GM19395 (cell line): Measurements from ENCODE around the gene TTBK2.
"Not testable (repeated sequence)": the region's sequence is repeated elsewhere in the genome, so short reads cannot be mapped to it uniquely, and the experiment has no call there.

Source experiments
- ATAC-seq: cut with Tn5 transposase; IDR thresholded peaks from one replicate; pipeline ENCODE4 v1.9.1; 2021; ENCODE audit warnings: mild to moderate bottlenecking, moderate library complexity; ENCODE audit not compliant: unreplicated experiment

TTBK2 gene

DNA sequence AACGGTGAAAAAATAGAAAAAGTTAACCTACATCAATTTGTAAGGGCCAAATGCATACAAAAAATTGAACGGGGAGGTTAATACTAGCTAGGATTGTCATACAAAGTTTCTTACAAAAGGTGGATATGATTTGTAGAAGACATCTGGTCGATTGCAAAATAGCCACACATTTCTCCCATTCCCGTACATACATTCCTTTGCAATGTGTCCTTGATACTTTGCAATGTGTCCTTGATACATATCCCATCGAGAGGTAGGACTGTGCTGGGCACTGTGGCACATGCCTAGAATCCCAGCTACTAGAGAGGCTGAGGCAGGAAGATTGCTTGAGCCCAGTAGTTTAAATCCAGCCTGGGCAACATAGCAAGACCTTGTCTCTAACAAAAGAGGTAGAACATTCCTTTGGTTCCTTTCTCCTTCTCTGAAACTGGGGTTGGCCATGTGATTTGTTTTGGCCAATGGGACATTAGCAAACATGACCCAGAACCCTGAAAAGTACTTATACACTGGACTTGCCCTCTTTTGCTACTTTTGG, 9.5 kb downstream of the TTBK2 start:
- ATAC-seq = no peak

DNA sequence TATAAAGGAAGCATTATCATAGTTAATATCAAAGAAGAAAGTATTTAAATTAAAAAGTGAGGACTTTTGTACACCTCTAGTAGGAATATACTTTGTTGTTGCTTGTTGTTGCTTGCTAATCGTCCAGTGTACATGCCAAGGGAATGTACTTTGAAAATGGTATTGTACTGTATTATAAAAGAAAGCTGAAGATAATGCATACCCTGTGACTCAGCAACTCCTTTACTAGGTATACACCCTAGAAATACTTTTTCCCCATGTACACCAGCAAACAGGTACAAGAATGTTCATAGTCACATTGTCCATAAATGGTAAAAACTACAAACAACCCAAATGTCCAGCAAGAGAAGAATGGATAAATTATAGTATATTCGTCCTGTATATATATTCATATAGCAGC, 12.0 kb downstream of the TTBK2 start:
- no peak for ATAC-seq

DNA sequence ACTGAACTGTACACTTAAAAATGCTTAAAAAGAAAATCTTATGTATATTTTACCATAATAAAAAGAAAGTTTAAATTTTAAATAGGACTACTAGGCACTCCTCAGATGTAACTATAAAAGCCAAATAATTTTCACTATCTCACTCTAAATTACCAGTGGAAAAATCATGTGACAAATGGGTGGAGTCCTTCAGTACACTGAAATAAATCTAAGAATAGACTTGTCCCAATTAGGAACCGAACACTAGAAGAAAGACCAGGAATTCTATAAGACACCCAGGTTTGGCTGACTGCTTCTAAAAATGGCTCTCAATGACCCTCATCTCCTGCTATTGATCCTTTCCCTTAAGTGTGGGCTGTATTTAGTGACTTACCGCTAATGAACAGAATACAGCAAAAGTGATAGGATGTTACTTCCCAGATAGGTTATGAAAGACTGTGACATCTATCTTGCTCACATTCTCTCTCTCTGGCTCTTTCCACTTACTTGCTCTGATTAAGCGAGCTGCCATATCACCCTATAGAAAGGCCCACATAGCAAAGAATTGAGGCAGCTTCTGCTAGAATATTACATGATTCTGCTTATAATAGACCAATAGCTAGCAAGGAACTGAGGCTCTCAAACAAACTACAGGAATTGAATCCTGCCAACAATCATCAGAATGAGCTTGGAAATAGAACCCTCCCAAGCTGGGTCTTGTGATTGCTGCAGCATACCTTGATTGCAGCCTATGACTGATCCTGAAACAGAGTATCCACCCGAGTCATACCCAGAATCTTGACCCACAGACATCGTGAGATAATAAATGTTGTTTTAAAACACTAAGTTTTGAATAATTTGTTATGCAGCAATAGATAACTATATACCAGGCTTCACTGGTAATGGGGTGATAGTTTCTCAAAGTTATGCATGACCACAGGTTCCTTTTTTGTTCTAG, 16.9 kb downstream of the TTBK2 start:
- ATAC-seq = no peak

DNA sequence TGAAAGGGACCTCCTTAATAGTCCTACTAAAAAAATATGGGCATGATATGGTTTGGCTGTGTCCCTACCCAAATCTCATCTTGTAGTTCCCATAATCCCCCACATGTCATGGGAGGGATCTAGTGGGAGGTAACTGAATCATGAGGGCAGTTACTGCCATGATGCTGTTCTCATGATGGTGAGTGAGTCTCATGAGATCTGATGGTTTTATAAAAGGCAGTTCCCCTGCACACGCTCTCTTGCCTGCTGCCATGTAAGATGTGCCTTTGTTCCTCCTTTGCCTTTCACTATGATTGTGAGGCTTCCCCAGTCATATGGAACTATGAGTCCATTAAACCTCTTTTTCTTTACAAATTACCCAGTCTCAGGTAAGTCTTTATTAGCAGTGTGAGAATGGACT, 26.7 kb downstream of the TTBK2 start:
- ATAC-seq = not testable (repeated sequence)

DNA sequence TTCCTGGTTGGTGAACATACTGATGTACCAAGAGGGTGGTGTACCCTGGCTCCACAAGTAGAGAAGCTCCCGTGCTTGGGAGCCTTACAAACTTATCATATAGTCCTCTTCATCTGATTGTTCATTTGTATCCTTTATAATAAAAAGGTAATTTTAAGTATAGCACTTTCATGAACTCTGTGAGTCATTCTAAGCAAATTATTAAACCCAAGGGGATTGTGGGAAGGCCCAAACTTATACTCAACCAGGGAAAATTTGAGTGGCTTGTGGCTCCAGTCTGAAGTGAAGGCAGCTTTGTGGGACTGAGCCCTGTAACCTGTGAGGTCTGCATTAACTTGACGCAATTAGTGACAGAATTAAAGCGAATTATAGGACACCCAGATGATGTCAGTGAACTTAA, 29.0 kb downstream of the TTBK2 start:
- ATAC-seq = no peak

DNA sequence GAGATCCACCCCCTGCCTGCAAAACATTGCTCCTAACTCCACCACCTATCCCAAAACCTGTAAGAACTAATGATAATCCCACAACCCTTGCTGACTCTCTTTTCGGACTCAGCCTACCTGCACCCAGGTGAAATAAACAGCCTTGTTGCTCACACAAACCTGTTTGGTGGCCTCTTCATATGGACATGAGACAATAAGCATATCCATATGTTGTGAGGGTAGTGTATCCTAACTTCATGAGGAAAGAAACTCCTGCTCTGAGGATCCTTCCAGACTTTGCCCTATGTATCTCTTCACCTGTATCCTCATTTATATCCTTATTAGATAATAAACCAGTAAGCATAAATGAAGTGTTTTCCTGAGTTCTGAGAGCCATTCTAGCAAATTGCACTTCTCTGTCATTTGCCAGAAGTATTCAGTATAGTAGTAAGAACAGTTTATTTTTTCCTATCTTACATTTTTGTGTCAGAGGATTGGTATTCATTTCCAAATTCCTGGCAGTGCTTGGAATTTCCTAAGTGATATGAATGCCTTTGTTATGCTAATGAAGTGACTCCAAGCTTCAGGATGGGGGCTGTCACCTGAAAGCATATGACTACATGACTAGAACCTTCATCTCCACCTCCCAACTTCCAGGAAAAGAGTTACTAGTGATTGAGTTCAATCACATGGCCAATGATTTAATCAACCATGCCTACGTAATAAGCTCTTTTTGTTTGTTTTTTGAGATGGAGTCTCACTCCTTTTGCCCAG, 30.2 kb downstream of the TTBK2 start:
- no peak for ATAC-seq

DNA sequence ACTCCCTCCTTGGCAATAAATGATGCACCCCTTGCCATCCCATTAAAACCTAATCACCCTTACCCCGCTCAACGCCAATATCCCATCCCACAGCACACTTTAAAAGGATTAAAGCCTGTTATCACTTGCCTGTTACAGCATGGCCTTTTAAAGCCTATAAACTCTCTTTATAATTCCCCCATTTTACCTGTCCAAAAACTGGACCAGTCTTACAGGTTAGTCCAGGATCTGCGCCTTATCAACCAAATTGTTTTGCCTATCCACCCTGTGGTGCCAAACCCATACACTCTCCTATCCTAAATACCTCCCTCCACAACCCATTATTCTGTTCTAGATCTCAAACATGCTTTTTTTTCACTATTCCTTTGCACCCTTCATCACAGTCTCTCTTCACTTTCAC, 33.2 kb downstream of the TTBK2 start:
- ATAC-seq = not testable (repeated sequence)

DNA sequence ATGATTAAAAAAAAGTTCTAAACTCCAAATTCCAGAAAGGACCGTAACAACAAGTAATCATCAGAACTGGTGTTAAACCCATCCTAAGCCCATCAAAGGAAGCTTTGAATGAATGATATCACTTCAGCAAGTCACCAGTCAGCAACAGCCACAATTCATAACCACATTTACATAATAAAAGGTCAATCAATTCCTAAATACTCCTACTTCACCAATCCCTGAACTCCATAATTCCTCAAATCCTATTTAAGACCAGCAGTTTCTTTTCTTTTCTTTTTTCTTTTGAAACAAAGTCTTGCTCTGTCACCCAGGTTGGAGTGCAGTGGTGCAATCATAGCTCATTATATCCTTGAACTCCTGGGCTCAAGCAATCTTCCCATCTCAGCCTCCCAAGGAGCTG, 40.5 kb downstream of the TTBK2 start:
- ATAC-seq = no peak

DNA sequence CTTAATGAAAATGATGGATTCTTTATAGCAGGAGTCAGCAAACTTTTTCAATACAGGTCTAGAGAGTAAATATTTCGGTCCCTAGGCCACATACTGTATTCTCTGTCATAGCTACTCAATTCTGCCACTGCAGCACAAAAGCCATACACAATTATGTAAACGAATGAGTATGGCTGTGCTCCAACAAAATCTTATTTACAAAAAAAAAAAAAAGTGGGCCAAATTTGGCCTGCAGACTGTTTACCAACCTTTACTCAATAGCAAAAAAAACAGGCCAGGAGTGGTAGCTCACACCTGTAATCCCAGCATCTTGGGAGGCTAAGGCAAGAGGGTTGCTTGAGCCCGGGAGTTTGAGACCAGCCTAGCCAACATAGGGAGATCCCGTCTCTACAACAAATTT, 41.1 kb downstream of the TTBK2 start:
- ATAC-seq = no peak

DNA sequence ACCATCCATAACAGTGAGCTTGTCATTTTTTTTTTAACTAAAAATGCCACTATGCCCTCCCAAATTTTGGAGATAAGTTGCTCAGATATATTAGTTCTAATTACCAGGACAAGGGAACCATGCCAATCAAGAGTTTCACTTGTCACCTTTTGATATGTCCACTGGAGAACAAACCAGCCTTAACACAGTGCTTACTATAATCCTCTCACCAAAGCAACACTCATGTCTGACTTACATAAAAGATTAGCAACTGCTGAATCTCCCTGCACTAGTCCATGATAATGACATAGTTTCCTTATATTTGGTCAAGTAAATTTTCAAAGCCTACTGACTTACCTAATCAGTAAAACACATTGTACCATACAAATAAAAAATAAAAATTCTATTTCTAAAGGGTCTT, 44.4 kb downstream of the TTBK2 start:
- no peak for ATAC-seq

DNA sequence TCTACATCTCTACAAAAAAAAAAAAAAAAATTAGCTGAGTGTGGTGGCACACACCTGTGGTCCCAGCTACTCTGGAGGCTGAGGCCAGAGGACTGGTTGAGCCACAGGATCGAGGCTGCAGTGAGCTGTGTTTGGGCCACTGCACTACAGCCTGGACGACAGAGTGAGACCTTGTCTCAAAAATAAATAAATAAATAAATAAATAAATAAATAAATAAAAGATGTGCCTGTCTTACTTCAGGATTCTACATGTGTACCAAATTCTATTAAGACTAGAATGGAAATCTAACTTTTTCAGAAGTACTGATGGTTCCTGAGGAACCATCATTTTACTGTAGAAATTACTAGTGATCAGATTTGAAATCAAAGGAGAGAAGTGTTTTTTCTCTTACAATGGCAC, 51.9 kb downstream of the TTBK2 start:
- no peak for ATAC-seq

DNA sequence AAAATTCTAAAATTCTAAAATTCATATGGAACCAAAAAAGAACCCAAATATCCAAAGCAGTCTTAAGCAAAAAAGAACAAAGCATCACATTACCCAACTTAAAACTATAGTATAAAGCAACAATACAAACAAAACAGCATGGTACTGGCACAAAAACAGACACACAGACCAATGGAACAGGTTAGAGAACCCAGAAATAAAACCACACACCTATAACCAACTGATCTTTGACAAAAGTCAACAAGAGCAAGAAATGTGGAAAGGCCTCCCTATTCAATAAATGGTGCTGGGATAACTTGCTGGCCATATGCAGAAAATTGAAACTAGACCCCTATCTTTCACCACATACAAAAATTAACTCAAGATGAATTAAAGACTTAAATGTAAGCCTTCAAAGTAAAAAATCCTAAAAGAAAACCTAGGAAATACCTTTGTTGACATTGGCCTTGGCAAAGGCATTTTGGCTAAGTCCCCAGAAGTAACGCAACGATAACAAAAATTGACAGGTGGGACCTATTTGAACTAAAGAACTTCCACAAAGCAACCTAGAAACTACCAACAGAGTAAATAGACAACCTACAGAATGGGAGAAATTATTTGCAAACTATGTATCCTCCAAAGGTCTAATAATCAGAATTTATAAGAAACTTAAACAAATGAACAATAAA, 56.9 kb downstream of the TTBK2 start:
- ATAC-seq = no peak

DNA sequence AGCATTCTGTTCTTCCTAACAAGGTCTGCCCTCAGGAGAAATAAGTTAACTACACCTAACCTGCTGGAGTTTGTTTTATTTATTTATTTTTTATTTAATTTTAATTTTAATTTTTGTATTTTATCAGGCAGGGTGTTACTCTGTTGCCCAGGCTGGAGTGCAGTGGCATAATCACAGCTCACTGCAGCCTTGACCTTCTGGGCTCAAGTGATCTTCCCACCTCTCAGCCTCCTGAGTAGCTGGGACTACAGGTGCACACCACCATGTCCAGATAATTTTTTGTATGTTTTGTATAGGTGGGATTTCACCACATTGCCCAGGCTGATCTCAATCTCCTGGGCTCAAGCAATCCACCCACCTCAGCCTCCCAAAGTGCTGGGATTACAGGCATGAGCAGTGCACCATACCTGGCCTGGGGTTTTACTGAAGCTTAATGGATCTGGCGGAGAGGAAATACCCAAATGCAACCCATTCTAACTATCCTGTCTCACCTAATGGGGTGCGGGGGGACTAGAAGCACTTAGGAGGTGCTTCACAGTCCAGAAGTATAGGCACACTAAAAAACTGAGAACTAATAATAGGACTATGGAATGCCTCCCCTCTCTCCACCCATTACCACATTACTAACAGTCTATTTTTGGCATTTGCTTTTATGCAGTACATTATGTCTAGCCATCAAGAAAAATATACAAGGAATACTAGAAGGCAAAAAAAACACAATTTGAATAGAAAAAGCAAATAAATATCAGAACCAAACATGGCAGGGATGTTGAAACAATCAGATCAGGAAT, 61.4 kb downstream of the TTBK2 start:
- ATAC-seq = no peak

DNA sequence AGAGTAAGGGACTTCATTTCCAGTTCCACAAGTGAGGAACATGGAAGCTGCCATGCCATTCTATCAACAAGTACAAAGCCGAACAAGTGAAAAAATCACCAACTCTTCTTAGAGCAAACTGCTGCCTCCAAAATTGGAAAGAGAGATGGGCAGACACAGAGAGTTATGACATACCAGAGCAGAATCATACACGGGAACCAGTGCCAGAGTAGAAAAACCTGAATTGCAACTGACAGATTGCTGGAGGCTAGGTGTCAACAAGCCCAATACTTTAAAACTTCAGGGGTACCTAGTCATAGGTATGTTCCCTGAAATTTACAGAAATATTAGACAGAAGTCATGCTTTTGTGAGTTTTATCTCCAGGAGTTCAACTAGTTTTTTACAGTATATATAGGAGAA, 62.0 kb downstream of the TTBK2 start:
- ATAC-seq = no peak

DNA sequence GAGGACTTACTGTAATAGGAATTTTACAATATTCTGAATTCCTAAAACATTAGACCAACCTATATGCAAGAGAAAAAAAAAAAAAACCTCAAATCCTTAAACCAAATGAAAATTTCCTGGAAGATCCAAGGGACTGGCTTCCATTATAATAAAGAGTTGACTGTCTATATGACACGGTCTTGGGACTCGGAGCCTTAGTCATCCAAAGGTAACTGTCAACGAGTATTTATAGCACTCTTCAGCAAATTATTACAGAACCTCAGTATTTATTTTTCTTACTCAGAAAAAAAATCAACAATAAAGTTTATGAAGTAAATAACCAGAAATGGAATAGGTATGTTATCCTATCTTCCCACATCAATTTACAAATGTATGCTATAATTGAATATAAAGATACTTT, 66.0 kb downstream of the TTBK2 start:
- no peak for ATAC-seq

DNA sequence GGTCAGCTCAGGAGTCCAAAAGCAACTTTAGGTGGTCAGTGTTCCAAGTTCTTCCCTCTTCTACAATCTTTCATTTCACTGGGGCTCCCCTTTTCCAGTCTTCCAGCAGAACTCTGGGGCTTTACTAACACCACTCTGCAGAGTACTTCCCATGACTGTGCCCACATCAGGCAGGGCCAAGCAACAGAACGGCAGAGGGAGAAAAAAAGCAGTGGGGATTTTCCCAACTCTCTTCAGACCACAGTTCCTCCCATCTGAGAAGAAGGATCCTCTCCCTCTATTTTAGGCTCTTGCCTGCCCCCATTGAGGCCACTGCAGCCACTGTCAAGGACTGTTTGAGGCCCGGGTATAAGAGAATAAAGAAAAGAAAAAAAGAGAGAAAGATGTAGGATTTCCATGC, 70.7 kb downstream of the TTBK2 start:
- ATAC-seq = no peak

DNA sequence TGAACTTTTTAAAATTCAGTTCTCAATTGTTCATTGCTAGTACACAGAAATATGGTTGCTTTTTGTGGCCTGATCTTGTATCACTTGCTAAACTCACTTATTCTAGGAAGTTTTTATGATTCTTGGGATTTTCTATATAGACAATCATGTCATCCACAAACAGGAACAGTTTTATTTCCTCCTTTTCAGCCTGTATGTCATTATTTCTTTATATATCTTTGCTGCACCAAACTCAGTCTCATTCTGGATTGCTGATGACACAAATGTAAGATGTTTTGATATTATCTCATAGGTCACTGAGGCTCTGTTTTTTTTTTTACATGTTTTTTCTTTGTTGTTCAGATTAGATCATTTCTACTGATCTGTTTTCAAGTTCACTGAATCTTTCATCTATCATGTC, 71.7 kb downstream of the TTBK2 start:
- ATAC-seq = no peak

DNA sequence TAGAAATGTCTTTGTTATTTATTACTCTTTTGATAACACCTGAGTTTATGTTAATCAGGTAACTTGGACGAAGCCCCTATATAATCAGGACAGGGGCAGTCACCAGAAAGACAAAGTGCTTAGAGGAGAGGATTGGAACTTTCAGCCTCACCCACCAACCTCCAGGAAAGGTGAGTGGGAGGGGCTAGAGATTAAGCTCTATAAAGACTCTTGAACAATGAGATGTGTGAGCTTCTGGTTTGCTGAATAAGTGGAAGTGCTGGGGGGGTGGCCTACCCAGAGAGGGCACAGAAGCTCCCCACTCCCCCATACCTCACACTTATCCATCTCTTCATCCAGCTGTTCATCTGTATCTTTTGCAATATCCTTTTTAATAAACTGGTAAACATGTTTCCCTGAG, 73.9 kb downstream of the TTBK2 start:
- no peak for ATAC-seq

DNA sequence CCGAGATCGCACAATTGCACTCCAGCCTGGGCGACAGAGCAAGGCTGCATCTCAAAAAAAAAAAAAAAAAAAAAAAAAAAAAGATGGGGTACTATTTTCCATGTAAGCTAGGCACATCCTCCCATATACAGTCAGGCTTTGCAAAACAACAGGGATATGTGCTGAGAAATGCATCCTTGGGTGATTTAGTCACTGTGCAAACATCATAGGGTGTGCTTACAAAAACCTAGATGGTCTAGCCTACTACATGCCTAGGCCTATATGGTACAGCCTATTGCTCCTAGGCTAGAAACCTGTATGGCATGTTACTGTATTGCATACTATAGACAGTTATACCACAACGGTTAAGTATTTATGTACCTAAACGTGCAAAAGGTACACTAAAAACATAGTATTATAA, 75.0 kb downstream of the TTBK2 start:
- no peak for ATAC-seq

DNA sequence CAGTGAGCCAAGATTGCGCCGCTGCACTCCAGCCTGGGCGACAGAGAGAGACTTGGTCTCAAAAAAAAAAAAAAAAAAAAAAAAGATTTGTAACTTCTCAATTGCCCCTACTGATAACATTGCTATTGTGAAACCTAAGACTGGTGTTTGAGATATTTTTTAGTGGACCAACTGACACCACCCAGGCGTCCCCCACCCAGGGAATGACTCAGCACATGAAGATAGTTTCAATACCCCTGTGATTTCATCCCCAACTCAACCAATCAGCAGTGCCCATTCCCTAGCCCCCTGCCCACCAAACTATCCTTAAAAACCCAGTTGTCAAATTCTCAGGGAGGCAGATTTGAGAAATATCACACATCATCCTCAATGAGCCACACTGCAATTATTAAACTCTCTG, 76.9 kb downstream of the TTBK2 start:
- ATAC-seq = no peak

DNA sequence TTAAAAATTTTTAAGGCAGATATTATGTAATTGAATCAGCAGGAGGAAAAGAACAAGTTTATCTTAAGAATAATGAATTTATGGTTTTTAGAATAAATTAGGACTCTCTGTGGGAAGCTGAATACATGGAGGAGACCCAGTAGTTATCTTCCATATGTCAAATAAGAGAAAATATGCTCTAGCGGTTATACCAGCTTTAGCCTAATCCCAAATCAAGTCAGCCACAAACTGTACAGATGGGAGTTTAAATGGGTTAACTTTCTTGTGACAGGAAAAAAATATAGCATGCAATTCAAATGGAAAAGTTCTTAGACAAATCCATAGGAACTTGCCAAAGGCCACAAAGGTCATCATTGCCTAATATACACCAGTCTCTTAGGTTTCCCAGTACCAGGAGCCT, 84.3 kb downstream of the TTBK2 start:
- no peak for ATAC-seq
